Tibial nerve (tissue), 4 donors: Measurements from ENCODE around the gene SCAPER. TPM values are rescaled to one million over a fixed set of nuclear protein-coding genes. Genes with fewer than 3 reads are reported as not detected.

ENCODE experiments used
- DNase-seq, 2 donors: peaks; one replicate each; pipeline ENCODE4 v3.0.0-alpha.2; 2019; ENCODE audit warnings: low spot score in 2 of 2
- H3K27ac ChIP-seq, 4 donors: fragments of 200-600 bp; sonication (generic) in 3 of 4; one replicate each; pipeline ENCODE4 v1.5.1; 2017 to 2019; ENCODE audit warnings: mild to moderate bottlenecking in 1 of 4
- H3K27me3 ChIP-seq, 2 donors: fragments of 200-600 bp; sonication (generic) in 1 of 2; one replicate each; pipeline versions ENCODE4 v1.5.1 to v1.6.0; 2017 to 2019
- H3K36me3 ChIP-seq, 3 donors: fragments of 200-600 bp; sonication (generic); one replicate each; pipeline ENCODE4 v1.5.1; 2018 to 2019
- H3K4me1 ChIP-seq, 4 donors: fragments of 200-600 bp; sonication (generic) in 3 of 4; one replicate each; pipeline ENCODE4 v1.5.1; 2017 to 2019
- H3K4me3 ChIP-seq, 4 donors: fragments of 200-600 bp; sonication (generic) in 3 of 4; one replicate each; pipeline ENCODE4 v1.5.1; 2017 to 2019; ENCODE audit warnings: mild to moderate bottlenecking in 1 of 4, moderate library complexity in 1 of 4
- H3K9me3 ChIP-seq, 4 donors: fragments of 200-600 bp; sonication (generic) in 3 of 4; one replicate each; pipeline ENCODE4 v1.5.1; 2017 to 2019
- CTCF ChIP-seq, 5 experiments: fragments of 200-600 bp in 3 of 5; fragments of 450-650 bp in 2 of 5; sonication (generic) in 3 of 5; IDR thresholded peaks; one replicate each; pipeline ENCODE4 v1.5.1; 2016 to 2019; ENCODE audit warnings: antibody characterized with exemption in 5 of 5, mild to moderate bottlenecking in 3 of 5, moderate library complexity in 2 of 5
- EP300 ChIP-seq, 2 donors: sonication (generic); formaldehyde crosslinking; IDR thresholded peaks; one replicate each; pipeline ENCODE4 v1.6.1; 2017; ENCODE audit warnings: antibody characterized with exemption in 2 of 2, mild to moderate bottlenecking in 1 of 2
- POLR2A ChIP-seq, 2 donors: fragments of 450-650 bp; IDR thresholded peaks; one replicate each; pipeline ENCODE4 v1.6.1; 2017; ENCODE audit warnings: antibody characterized with exemption in 2 of 2, mild to moderate bottlenecking in 2 of 2, moderate library complexity in 2 of 2
- WGBS, 2 donors: methylation state at CpG; one replicate each; pipeline ENCODE4 v1.1.5; 2018; 5-methylcytosine and 5-hydroxymethylcytosine counted together
- total RNA-seq, 4 donors: library from RNA; depleted of rRNA; stranded (reverse); fragments of >200 nt; gene quantifications; one replicate each; pipeline ENCODE4 v1.1.0, GENCODE V29; 2016

The SCAPER gene
- total RNA-seq, 4 donors from 2014 or later: 25.5 to 45.3 (median 37.3) TPM

- no peak for DNase-seq
- H3K36me3 ChIP-seq: peaks cover 0 to 9% (median 0%) of the 10 kb centered on the region in 3 donors
- H3K9me3 ChIP-seq: peaks cover 0 to 18% (median 6%) of the 10 kb centered on the region in 4 donors
- H3K27me3 ChIP-seq: no peaks in the 10 kb centered on the region
- H3K4me1 ChIP-seq: no peaks in the 10 kb centered on the region
- WGBS, 2 donors: 66 to 82% methylated on average over 2 of the region's 2 CpGs
- H3K4me3 ChIP-seq: no peak overlapping the region
- TF ChIP-seq POLR2A (IDR thresholded peaks at IDR 0.05) (no peak), EP300 (IDR thresholded peaks at IDR 0.05) (no peak), CTCF (IDR thresholded peaks at IDR 0.05) (no peak)
- H3K27ac ChIP-seq: no peak overlapping the region
Measured at GRCh38 chr15:76566276-76566675, 338.9 kb downstream of the SCAPER start.

GRCh38 chr15:76565366-76565765 is 339.8 kb downstream of the SCAPER start:
- no peak overlapping the region for H3K27ac ChIP-seq
- H3K27me3 ChIP-seq: no peaks in the 10 kb centered on the region
- no peak for TF ChIP-seq EP300 (IDR thresholded peaks at IDR 0.05)
- TF ChIP-seq CTCF (IDR thresholded peaks at IDR 0.05): no peak
- TF ChIP-seq POLR2A (IDR thresholded peaks at IDR 0.05): no peak
- H3K36me3 ChIP-seq: peaks cover 0 to 5% (median 0%) of the 10 kb centered on the region in 3 donors
- H3K9me3 ChIP-seq: peaks cover 0 to 18% (median 6%) of the 10 kb centered on the region in 4 donors
- no peaks in the 10 kb centered on the region for H3K4me1 ChIP-seq
- WGBS, 2 donors: 63 to 81% methylated on average over 1 of the region's 1 CpG
- H3K4me3 ChIP-seq: no peak overlapping the region
- DNase-seq: no peak

- no peak for TF ChIP-seq POLR2A (IDR thresholded peaks at IDR 0.05)
- no peak for TF ChIP-seq EP300 (IDR thresholded peaks at IDR 0.05)
- TF ChIP-seq CTCF (IDR thresholded peaks at IDR 0.05): no peak
- no peak overlapping the region for H3K27ac ChIP-seq
- no peaks in the 10 kb centered on the region for H3K27me3 ChIP-seq
- 92% methylated on average over 1 of the region's 1 CpG for WGBS, 2 donors
- H3K9me3 ChIP-seq: peaks cover 0 to 8% (median 0%) of the 10 kb centered on the region in 4 donors
- DNase-seq: no peak
- H3K36me3 ChIP-seq: peaks cover 0 to 18% (median 0%) of the 10 kb centered on the region in 3 donors
- no peak overlapping the region for H3K4me3 ChIP-seq
- no peaks in the 10 kb centered on the region for H3K4me1 ChIP-seq
Measured at GRCh38 chr15:76555247-76555646, 349.9 kb downstream of the SCAPER start.

- Histone ChIP-seq H3K9me3 (peaks cover 0 to 9% (median 0%) of the 10 kb centered on the region in 4 donors), H3K4me1 (no peaks in the 10 kb centered on the region), H3K4me3 (no peak overlapping the region), H3K27ac (no peak overlapping the region), H3K27me3 (no peaks in the 10 kb centered on the region), H3K36me3 (peaks cover 0 to 21% (median 0%) of the 10 kb centered on the region in 3 donors)
- TF ChIP-seq CTCF (IDR thresholded peaks at IDR 0.05): no peak
- no peak for TF ChIP-seq POLR2A (IDR thresholded peaks at IDR 0.05)
- no peak for TF ChIP-seq EP300 (IDR thresholded peaks at IDR 0.05)
- 77 to 79% methylated on average over 2 of the region's 2 CpGs for WGBS, 2 donors
- DNase-seq: no peak
Measured at GRCh38 chr15:76553564-76553963, 351.6 kb downstream of the SCAPER start.

GRCh38 chr15:76553102-76553501 is 352.0 kb downstream of the SCAPER start:
- Histone ChIP-seq H3K36me3 (peaks cover 0 to 21% (median 0%) of the 10 kb centered on the region in 3 donors), H3K4me3 (no peak overlapping the region), H3K4me1 (no peaks in the 10 kb centered on the region), H3K27me3 (no peaks in the 10 kb centered on the region), H3K9me3 (peaks cover 0 to 9% (median 0%) of the 10 kb centered on the region in 4 donors), H3K27ac (no peak overlapping the region)
- TF ChIP-seq EP300 (IDR thresholded peaks at IDR 0.05): no peak
- no peak for TF ChIP-seq CTCF (IDR thresholded peaks at IDR 0.05)
- no peak for TF ChIP-seq POLR2A (IDR thresholded peaks at IDR 0.05)
- WGBS, 2 donors: 96 to 97% methylated on average over 4 to 5 of the region's 5 CpGs
- DNase-seq: no peak
